Prostate gland (tissue), 2 donors: ENCODE measurements around the gene GATA5. TPM values are rescaled to one million over a fixed set of nuclear protein-coding genes. Genes with fewer than 3 reads are reported as not detected.

Experiments used
- DNase-seq: peaks from one replicate; pipeline ENCODE4 v3.0.0-alpha.2; 2019; ENCODE audit warnings: low spot score
- H3K27ac ChIP-seq, 2 donors: fragments of 200-600 bp; sonication (generic); 2 replicates each; pipeline ENCODE4 v1.5.1; 2017 to 2019
- H3K27me3 ChIP-seq: fragments of 200-600 bp; sonication (generic); replicated peaks from 2 replicates; pipeline ENCODE4 v1.5.1; 2019; ENCODE audit not compliant: insufficient read depth
- H3K36me3 ChIP-seq, 2 donors: fragments of 200-600 bp; sonication (generic); 1 replicate in 1 of 2; 2 replicates in 1 of 2; pipeline versions ENCODE4 v1.5.1 to v1.8.1; 2017 to 2019
- H3K4me1 ChIP-seq: fragments of 200-600 bp; sonication (generic); replicated peaks from 2 replicates; pipeline ENCODE4 v1.5.1; 2019
- H3K4me3 ChIP-seq, 2 donors: fragments of 200-600 bp; sonication (generic); 2 replicates each; pipeline ENCODE4 v1.5.1; 2017 to 2019
- H3K9me3 ChIP-seq: fragments of 200-600 bp; sonication (generic); 2 replicates; pipeline ENCODE4 v1.5.1; 2017
- POLR2A ChIP-seq: fragments of 450-650 bp; IDR thresholded peaks from one replicate; pipeline ENCODE4 v1.6.1; 2016; ENCODE audit warnings: antibody characterized with exemption, mild to moderate bottlenecking
- POLR2AphosphoS5 ChIP-seq: sonication (generic); formaldehyde crosslinking; IDR thresholded peaks from one replicate; pipeline ENCODE4 v1.6.1; 2017; ENCODE audit warnings: antibody characterized with exemption
- WGBS: methylation state at CpG from one replicate; pipeline ENCODE4 v1.1.5; 2018; 5-methylcytosine and 5-hydroxymethylcytosine counted together
- intact Hi-C: fragments of 100-400 bp; cut with DNase I; formaldehyde crosslinking; loops from one replicate; pipeline ENCODE4 v1.14.2; 2022
- total RNA-seq, 2 donors: library from RNA; depleted of rRNA; stranded (reverse); fragments of >200 nt; gene quantifications; one replicate each; pipeline ENCODE4 v1.1.0, GENCODE V29; 2016
- TF ChIP-seq, protein P1 (sequence below), 4 experiments: fragments of 200-600 bp in 2 of 4; fragments of 450-650 bp in 2 of 4; sonication (generic) in 2 of 4; IDR thresholded peaks; 1 replicate in 3 of 4; 2 replicates in 1 of 4; pipeline ENCODE4 v1.5.1; 2016 to 2019; ENCODE audit warnings: antibody characterized with exemption in 4 of 4, mild to moderate bottlenecking in 2 of 4, moderate library complexity in 2 of 4

The GATA5 gene
- total RNA-seq, 2 donors from 2014 or later, result 1.3 to 53.7 TPM

DNA sequence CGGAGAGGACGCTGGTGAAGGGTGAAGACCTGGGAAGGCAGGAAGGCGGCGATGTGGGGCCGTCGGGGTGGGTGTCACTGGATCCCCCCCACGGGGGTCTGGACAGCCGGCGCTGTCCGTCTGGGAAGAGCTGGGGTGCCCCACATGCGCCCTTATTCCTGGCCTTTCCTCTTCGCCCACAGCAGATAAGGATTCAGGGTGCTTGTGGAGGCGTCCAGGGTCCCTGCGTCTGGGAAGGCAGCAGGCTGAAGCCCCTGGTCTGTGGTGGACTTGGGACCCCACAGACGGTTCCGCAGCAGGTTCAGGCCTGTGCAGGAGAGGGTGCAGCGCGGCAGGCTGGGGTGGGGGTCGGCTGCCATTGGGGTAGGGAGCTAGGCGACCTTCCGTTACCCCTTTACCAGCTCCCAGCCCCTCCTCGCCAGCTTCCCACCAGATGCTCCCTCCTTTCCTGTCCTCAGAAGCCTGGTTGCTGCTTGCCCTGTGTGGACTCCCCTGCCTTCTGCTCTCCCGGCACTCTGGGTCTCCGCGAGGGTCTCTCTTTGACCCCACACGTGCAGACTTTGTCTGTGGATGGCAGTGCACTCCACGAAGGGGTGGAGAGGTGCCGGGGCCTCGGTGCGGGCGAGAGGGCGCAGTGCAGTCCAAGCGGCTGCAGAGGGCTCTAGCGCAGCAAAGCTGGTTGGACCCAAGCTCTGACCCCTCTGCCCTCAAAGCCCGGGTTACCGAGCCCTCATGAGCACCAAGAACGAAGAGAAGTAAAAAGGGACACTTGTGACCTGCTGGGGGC lies 2.1 kb upstream of the GATA5 start:
- Histone ChIP-seq H3K27ac (no peak overlapping the region), H3K4me3 (no peak overlapping the region), H3K36me3 (no peaks in the 10 kb centered on the region), H3K4me1 (no peaks in the 10 kb centered on the region), H3K27me3 (peaks cover 31% of the 10 kb centered on the region), H3K9me3 (no peaks in the 10 kb centered on the region)
- TF ChIP-seq, protein P1, sequence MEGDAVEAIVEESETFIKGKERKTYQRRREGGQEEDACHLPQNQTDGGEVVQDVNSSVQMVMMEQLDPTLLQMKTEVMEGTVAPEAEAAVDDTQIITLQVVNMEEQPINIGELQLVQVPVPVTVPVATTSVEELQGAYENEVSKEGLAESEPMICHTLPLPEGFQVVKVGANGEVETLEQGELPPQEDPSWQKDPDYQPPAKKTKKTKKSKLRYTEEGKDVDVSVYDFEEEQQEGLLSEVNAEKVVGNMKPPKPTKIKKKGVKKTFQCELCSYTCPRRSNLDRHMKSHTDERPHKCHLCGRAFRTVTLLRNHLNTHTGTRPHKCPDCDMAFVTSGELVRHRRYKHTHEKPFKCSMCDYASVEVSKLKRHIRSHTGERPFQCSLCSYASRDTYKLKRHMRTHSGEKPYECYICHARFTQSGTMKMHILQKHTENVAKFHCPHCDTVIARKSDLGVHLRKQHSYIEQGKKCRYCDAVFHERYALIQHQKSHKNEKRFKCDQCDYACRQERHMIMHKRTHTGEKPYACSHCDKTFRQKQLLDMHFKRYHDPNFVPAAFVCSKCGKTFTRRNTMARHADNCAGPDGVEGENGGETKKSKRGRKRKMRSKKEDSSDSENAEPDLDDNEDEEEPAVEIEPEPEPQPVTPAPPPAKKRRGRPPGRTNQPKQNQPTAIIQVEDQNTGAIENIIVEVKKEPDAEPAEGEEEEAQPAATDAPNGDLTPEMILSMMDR (IDR thresholded peaks at IDR 0.05), result no peak
- TF ChIP-seq POLR2AphosphoS5, result no peak
- TF ChIP-seq POLR2A, result no peak
- DNase-seq, result no peak
- intact Hi-C loops, result no loop called here
- 41% methylated on average over 37 of the region's 37 CpGs for WGBS

DNA sequence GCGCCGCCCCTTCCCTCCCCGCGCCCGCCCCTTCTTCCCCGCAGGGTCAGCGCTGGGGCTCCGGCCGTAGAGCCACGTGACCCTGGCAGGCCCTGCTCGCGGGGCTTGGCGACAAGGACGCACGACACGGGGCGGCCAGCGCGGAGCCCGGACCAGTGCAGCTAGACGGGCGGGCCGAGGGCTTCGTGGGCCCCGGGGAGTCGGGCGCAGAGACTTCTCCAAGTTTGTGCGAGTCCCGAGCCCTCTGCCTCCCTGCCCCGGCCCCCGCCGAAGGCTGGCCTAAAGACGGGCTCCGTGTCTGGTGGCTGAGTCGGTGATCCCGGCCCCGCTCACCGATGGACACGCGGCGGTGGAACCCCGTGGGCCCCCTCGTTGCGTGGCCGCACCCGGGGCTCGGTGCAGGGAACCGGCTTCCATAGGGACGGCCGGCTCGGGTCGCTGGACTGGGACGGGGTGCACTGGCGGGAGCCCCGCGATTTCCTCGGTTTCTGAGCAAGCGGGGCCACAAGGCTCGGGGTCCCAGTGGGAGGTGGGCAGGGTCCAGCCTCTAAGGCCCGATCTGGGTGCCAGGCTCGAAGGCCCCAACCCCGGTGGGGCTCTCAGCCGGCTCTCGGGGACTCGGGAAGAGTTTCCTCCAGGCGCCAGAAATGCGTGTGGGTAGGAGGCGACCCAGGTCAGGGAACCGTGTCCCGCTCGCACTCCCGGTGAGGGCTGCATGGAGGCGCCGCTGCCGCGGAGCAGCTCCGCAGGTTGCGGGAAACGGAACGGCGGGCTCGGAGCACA lies 452 bp upstream of the GATA5 start:
- H3K27me3 ChIP-seq, result peaks cover 28% of the 10 kb centered on the region
- peak overlapping the region; percentile 47 to 52 for H3K27ac ChIP-seq
- peak overlapping the region; percentile 25 to 29 for H3K4me3 ChIP-seq
- no peaks in the 10 kb centered on the region for H3K4me1 ChIP-seq
- WGBS, result 3% methylated on average over 71 of the region's 82 CpGs
- TF ChIP-seq POLR2AphosphoS5 (no peak), POLR2A (no peak)
- TF ChIP-seq, protein P1 (IDR thresholded peaks at IDR 0.05), result no peak
- intact Hi-C loops, result no loop called here
- no peaks in the 10 kb centered on the region for H3K36me3 ChIP-seq
- no peaks in the 10 kb centered on the region for H3K9me3 ChIP-seq
- DNase-seq, result no peak

DNA sequence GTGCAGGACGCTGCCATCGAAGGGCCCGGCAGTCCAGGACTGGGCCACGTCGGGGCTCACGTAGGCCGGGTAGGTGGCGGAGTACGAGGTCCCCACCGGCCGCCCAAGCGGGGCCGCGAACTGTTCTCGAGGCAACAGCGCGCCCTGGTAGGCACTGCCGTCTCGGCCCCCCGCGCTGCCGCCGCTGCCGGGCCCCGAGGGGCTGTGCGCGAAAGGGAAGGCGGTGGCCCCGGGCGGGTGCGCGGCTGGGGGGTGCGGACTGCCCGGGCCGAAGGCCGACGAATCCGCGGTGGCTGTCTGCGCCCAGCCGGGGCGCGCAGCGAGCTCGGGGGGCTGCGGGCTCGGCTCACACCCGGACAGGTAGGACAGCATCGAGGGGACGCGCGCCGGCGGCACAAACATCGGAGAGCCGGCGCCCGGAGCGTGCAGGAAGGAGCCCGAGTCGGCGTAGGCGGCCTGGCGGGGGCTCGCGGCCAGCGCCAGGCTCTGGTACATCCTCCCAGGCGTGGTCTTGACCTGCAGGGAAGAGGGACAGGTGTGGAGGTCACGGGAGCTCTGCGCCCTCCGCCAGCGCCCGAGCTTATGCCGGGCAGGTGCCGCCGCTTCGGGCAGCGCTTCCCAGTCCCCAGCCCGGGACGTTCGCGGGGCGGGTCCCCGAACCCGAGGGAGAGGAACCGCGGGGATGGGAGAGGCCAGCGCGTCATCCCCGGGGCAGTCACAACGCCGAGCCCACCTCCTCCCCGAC lies 596 bp downstream of the GATA5 start:
- Histone ChIP-seq H3K27ac (peak overlapping the region; percentile 52 to 54), H3K4me1 (no peaks in the 10 kb centered on the region), H3K27me3 (peaks cover 27% of the 10 kb centered on the region)

DNA sequence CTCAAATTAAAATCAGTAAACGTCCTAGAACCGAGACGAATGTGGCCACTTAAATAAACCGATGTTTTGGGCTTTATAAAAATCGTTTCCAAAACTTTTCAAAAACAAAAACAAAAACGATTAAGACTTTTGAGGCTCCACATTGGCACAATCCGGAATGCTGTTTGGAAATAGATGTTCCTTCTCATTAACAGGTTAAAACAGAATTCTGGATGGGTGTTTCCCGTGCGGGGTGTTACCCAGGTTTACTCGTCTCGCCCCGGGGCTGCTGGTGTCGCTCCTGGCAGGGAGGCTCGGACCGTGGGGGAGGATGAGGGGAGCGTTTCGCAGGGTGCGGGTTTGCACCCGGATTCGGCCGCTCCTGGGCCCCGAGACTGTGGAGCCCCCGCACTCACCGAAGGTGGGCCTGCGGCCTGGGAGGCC lies 1.2 kb downstream of the GATA5 start:
- peaks cover 27% of the 10 kb centered on the region for H3K27me3 ChIP-seq
- no peak for DNase-seq
- TF ChIP-seq POLR2AphosphoS5 (no peak), POLR2A (no peak)
- TF ChIP-seq, protein P1 (IDR thresholded peaks at IDR 0.05), result no peak
- H3K36me3 ChIP-seq, result no peaks in the 10 kb centered on the region
- H3K9me3 ChIP-seq, result no peaks in the 10 kb centered on the region
- intact Hi-C loops, result no loop called here
- 14% methylated on average over 25 of the region's 25 CpGs for WGBS
- H3K4me3 ChIP-seq, result peak overlapping the region; percentile 25 to 29
- H3K27ac ChIP-seq, result peak overlapping the region; percentile 14 to 52
- no peaks in the 10 kb centered on the region for H3K4me1 ChIP-seq

More for the DNA sequence above, 596 bp downstream of the GATA5 start:
- Histone ChIP-seq H3K9me3 (no peaks in the 10 kb centered on the region), H3K36me3 (no peaks in the 10 kb centered on the region), H3K4me3 (peak overlapping the region; percentile 25 to 29)
- 6% methylated on average over 66 of the region's 93 CpGs for WGBS
- TF ChIP-seq POLR2A (no peak), POLR2AphosphoS5 (no peak)
- TF ChIP-seq, protein P1 (IDR thresholded peaks at IDR 0.05), result no peak
- intact Hi-C loops, result no loop called here
- no peak for DNase-seq
